ENCODE measurements around the gene GLP2R. TPM values are rescaled to one million over a fixed set of nuclear protein-coding genes. Genes with fewer than 3 reads are reported as not detected.

The GLP2R gene
- total RNA-seq, 1 donor from 2014 or later: not detected

DNA sequence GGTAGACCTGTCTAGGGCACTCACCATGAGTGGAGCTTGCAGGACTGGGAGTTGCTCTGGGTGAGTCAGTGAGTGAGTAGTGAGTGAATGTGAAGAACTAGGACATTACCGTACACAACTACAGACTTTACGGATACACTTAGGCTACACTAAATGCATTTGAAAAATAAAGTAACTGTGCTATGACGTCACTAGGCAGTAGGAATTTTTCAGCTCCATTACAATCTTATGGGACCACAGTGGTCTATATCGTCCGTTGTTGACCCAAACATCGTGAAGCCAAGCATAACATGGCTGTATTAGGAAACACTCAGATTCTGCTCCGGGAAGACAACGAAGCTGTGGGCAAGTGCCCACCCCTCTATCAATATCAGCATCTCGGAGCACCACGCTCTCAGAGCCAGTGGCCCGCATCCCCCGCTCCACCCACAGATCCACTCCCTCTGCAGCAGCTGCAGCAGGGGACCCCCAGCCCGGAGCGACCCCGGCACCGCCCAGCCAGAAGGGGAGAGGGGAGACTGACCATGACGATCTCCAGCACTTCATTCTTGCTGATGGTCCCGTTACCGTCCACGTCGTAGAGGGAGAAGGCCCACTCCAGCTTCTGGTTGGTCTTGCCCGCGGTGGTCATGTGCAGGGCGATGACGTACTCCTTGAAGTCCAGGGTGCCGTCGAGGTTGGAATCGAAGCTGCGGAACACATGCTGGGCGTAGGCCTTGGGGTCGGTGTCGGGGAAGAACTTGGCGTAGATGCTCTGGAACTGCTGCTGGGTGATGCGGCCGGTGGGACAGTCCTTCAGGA is 78.8 kb downstream of the GLP2R start:
- Mint-ChIP-seq H3K9me3 (ENCODE audit: unreplicated experiment) (peaks cover 2% of the 10 kb centered on the region), H3K36me3 (ENCODE audit: unreplicated experiment) (no peaks in the 10 kb centered on the region), H3K4me1 (ENCODE audit: low read depth, unreplicated experiment) (no peaks in the 10 kb centered on the region), H3K4me3 (ENCODE audit: unreplicated experiment) (no peak overlapping the region), H3K27ac (ENCODE audit: unreplicated experiment) (no peak overlapping the region), H3K27me3 (ENCODE audit: unreplicated experiment) (peaks cover 2% of the 10 kb centered on the region)
- no peak for DNase-seq
- TF ChIP-seq CTCF (IDR thresholded peaks at IDR 0.05; ENCODE audit: partially characterized antibody, unreplicated experiment): no peak

- H3K9me3 Mint-ChIP-seq (ENCODE audit: unreplicated experiment): peaks cover 3% of the 10 kb centered on the region
- no peaks in the 10 kb centered on the region for H3K4me1 Mint-ChIP-seq (ENCODE audit: low read depth, unreplicated experiment)
Measured at GRCh38 chr17:9905078-9905415, 79.3 kb downstream of the GLP2R start, which contains the start of gene RCVRN. TSS of gene RCVRN (minus strand) at chr17:9905271. CDS start at chr17:9905180, 91 bp downstream.

DNA sequence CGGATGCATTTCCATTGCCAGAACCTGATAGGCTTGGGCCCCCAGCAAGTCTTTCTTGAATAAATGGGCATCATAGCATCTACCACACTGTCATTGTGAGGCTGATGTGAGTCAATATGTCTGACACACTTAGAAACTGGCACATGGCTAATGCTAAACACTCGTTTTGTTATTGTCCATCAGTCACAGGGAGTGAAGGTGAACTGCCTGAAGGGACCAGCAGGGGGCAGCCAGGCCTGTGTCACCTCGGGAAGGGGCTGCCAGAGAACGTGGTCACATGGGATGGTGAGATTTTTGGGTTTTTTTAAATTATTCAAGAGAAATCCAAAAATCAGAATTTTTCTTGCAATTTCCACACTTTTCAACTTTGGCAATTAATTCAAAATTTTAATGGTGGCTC is 80.2 kb downstream of the GLP2R start:
- peak; percentile 69 for DNase-seq
- Mint-ChIP-seq H3K4me3 (ENCODE audit: unreplicated experiment) (no peak overlapping the region), H3K36me3 (ENCODE audit: unreplicated experiment) (no peaks in the 10 kb centered on the region), H3K27me3 (ENCODE audit: unreplicated experiment) (peaks cover 2% of the 10 kb centered on the region), H3K4me1 (ENCODE audit: low read depth, unreplicated experiment) (no peaks in the 10 kb centered on the region), H3K27ac (ENCODE audit: unreplicated experiment) (no peak overlapping the region), H3K9me3 (ENCODE audit: unreplicated experiment) (peaks cover 3% of the 10 kb centered on the region)
- peak; percentile 66 for TF ChIP-seq CTCF (IDR thresholded peaks at IDR 0.05; ENCODE audit: partially characterized antibody, unreplicated experiment)

More at GRCh38 chr17:9905078-9905415, 79.3 kb downstream of the GLP2R start, which contains the start of gene RCVRN:
- H3K27ac Mint-ChIP-seq (ENCODE audit: unreplicated experiment): no peak within 1 kb of the TSS
- no peak for DNase-seq
- H3K4me3 Mint-ChIP-seq (ENCODE audit: unreplicated experiment): no peak within 1 kb of the TSS
- no peaks in the 10 kb centered on the region for H3K36me3 Mint-ChIP-seq (ENCODE audit: unreplicated experiment)
- peaks cover 2% of the 10 kb centered on the region for H3K27me3 Mint-ChIP-seq (ENCODE audit: unreplicated experiment)
- no peak for TF ChIP-seq CTCF (IDR thresholded peaks at IDR 0.05; ENCODE audit: partially characterized antibody, unreplicated experiment)

DNA sequence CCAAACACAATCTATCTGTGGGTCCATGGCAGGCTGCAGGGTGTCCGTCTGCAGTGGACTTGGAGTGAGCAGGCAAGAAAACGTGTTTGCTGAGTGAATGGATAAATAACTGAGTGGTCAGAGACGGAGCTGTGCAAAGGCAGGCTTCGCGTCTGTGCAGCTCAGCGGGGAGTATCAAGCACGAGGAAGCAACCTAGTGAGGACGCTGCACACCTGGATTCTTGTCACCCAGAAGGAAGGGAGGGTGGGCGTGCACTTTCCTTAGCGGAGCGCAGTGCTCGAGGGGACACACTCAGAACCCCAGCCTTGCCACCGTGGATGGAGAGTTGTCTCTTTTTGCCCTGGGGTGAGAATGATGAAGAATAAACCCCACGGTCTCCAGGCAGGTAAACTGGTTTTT is 80.9 kb downstream of the GLP2R start:
- Mint-ChIP-seq H3K27me3 (ENCODE audit: unreplicated experiment) (peaks cover 2% of the 10 kb centered on the region), H3K4me3 (ENCODE audit: unreplicated experiment) (no peak overlapping the region), H3K36me3 (ENCODE audit: unreplicated experiment) (no peaks in the 10 kb centered on the region), H3K27ac (ENCODE audit: unreplicated experiment) (no peak overlapping the region), H3K9me3 (ENCODE audit: unreplicated experiment) (peaks cover 3% of the 10 kb centered on the region), H3K4me1 (ENCODE audit: low read depth, unreplicated experiment) (no peaks in the 10 kb centered on the region)
- no peak for DNase-seq
- no peak for TF ChIP-seq CTCF (IDR thresholded peaks at IDR 0.05; ENCODE audit: partially characterized antibody, unreplicated experiment)

- H3K36me3 Mint-ChIP-seq (ENCODE audit: unreplicated experiment): no peaks in the 10 kb centered on the region
- H3K4me3 Mint-ChIP-seq (ENCODE audit: unreplicated experiment): no peak overlapping the region
- DNase-seq: no peak
- H3K4me1 Mint-ChIP-seq (ENCODE audit: low read depth, unreplicated experiment): no peaks in the 10 kb centered on the region
- H3K27ac Mint-ChIP-seq (ENCODE audit: unreplicated experiment): no peak overlapping the region
- H3K9me3 Mint-ChIP-seq (ENCODE audit: unreplicated experiment): peaks cover 3% of the 10 kb centered on the region
- peaks cover 2% of the 10 kb centered on the region for H3K27me3 Mint-ChIP-seq (ENCODE audit: unreplicated experiment)
- no peak for TF ChIP-seq CTCF (IDR thresholded peaks at IDR 0.05; ENCODE audit: partially characterized antibody, unreplicated experiment)
Measured at GRCh38 chr17:9907131-9907530, 81.4 kb downstream of the GLP2R start.
